Activated CD4-positive, alpha-beta memory T cell treated with anti-CD3 and anti-CD28 coated beads, Interleukin-2, amount 10 ng/mL, durations not matched to agents 7 days and 5 days (primary cell): ENCODE results near the gene PER3. TPM values are rescaled to one million over a fixed set of nuclear protein-coding genes. Genes with fewer than 3 reads are reported as not detected.

ENCODE experiments used
- CTCF ChIA-PET: fragments of 350-600 bp; sonication (Branson Sonifier 250); formaldehyde crosslinking; loops from one replicate; lab custom pipeline; 2021; ENCODE audit warnings: antibody characterized with exemption, inconsistent platforms; lab: Charles Lee
- POLR2A ChIA-PET: fragments of 350-600 bp; sonication (Branson Sonifier 250); formaldehyde crosslinking; loops from one replicate; lab custom pipeline; 2021; ENCODE audit warnings: antibody characterized with exemption; lab: Charles Lee
- DNase-seq: peaks from one replicate; pipeline ENCODE4 v3.0.0-alpha.2; 2020
- H3K27ac Mint-ChIP-seq: one replicate; pipeline ENCODE4 v1.8.0; 2021; ENCODE audit warnings: mild to moderate bottlenecking, mixed read lengths
- H3K27me3 Mint-ChIP-seq: one replicate; pipeline ENCODE4 v1.8.0; 2021; ENCODE audit warnings: mixed read lengths
- H3K36me3 Mint-ChIP-seq: one replicate; pipeline ENCODE4 v1.8.0; 2021; ENCODE audit warnings: low read depth, mixed read lengths
- H3K4me1 Mint-ChIP-seq: one replicate; pipeline ENCODE4 v1.8.0; 2021; ENCODE audit warnings: mixed read lengths
- H3K4me3 Mint-ChIP-seq: one replicate; pipeline ENCODE4 v1.8.0; 2021; ENCODE audit warnings: mild to moderate bottlenecking, mixed read lengths
- H3K9me3 Mint-ChIP-seq: one replicate; pipeline ENCODE4 v1.8.0; 2021; ENCODE audit warnings: mixed read lengths
- total RNA-seq, 2 experiments: library from RNA; stranded (reverse); gene quantifications; one replicate each; pipeline ENCODE4 v1.2.3, GENCODE V29; 2021

The PER3 gene
- total RNA-seq, 2 experiments from 2014 or later: 2.2 to 2.4 TPM

DNA sequence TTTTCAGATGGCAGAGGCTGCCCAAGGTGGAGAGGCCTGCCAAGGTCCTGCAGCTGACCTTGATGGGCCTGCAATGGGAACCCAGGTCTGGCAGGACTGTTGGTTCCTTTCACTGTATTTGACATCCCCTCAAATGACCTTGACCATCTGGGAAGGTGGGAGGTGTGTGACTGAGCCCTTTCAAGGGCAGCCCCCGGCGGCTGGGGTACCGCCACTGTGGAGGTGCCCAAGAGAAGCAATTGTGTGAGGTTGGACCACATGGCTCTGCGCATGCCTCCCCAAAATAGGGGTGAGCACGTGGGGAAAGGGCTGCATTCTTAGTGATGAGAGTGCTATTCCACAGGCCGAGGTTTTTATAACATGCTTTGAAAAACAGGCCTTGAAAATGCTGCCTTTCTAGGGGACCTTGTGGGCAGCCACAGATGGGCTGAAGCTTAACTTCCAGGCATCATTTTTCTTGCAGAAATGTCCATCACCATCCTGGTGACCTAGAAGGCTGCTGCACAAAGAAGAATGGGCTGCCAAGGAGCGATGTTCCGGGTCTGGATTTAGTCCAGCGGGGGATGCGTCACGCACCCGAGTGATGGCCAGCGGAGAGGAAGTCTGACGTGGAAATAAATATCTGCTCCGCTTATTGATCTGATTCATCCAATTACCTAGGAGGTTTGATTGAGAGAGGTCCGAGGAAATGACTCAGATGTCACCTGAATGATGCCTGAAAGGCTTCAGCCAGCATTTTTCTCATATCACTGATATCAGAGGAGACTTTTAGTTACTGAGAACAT lies 85.2 kb downstream of the PER3 start:
- H3K4me3 Mint-ChIP-seq: no peak overlapping the region
- H3K4me1 Mint-ChIP-seq: no peaks in the 10 kb centered on the region
- H3K9me3 Mint-ChIP-seq: no peaks in the 10 kb centered on the region
- H3K27ac Mint-ChIP-seq: no peak overlapping the region
- H3K27me3 Mint-ChIP-seq: no peaks in the 10 kb centered on the region
- POLR2A ChIA-PET: interaction anchor here (0.6 kb wide), 1 partner anchor 45 kb away, joined by 3 read pairs; no protein-coding TSS in a partner anchor
- CTCF ChIA-PET: interaction anchor here (0.6 kb wide), 1 partner anchor 186 kb away, joined by 3 read pairs; no protein-coding TSS in a partner anchor
- no peak for DNase-seq
- no peaks in the 10 kb centered on the region for H3K36me3 Mint-ChIP-seq

DNA sequence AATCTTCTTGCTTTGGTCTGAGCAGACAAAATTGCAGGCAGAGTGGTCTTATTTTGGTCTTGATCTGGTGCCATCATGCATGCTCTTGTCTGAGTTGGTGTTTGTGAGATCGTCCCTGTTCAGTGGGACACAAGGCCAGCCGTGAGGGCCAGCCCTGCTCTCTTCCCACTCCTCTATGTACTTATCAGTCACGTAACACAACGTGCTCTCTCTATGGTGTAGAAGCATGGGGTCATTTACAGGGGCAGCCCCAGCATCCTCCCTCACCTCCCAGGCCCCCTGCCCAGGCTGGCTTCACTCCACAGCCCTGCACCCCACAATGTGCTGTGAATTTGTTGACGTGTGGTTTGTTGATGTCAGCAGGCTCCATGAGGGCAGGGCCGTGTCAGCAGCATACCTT lies 87.0 kb downstream of the PER3 start:
- no peak for DNase-seq
- H3K27ac Mint-ChIP-seq: no peak overlapping the region
- H3K4me3 Mint-ChIP-seq: no peak overlapping the region
- H3K9me3 Mint-ChIP-seq: no peaks in the 10 kb centered on the region
- ChIA-PET CTCF (no interaction called here), POLR2A (no interaction called here)
- no peaks in the 10 kb centered on the region for H3K36me3 Mint-ChIP-seq
- H3K4me1 Mint-ChIP-seq: no peaks in the 10 kb centered on the region
- H3K27me3 Mint-ChIP-seq: no peaks in the 10 kb centered on the region

GRCh38 chr1:7873801-7874795 lies 90.0 kb downstream of the PER3 start:
- Mint-ChIP-seq H3K27ac (no peak overlapping the region), H3K27me3 (peaks cover 2% of the 10 kb centered on the region), H3K36me3 (peaks cover 6% of the 10 kb centered on the region), H3K4me3 (no peak overlapping the region), H3K9me3 (peaks cover 2% of the 10 kb centered on the region), H3K4me1 (peaks cover 3% of the 10 kb centered on the region)
- no peak for DNase-seq
- ChIA-PET CTCF (interaction anchor here (1.2 kb wide), 1 partner anchor 204 kb away, joined by 3 read pairs; no protein-coding TSS in a partner anchor), POLR2A (no interaction called here)

DNA sequence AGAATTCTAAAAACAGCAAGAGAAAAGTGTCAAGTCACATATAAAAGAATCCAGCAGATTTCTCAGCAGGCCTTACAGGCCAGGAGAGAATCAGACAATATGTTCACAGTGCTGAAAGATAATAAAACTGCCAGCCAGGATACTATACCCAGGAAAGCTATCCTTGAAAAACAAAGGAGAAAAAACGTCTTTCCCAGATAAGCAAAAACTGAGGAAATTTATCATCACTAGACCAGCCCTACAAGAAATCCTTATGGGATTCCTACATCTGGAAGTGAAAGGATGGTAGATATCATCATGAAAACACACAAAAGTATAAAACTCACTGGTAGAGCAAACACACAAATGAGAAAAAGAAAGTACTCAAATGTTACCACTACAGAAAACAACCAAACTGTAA lies 93.9 kb downstream of the PER3 start:
- DNase-seq: no peak
- ChIA-PET CTCF (no interaction called here), POLR2A (no interaction called here)
- Mint-ChIP-seq H3K9me3 (peaks cover 2% of the 10 kb centered on the region), H3K27me3 (peaks cover 2% of the 10 kb centered on the region), H3K36me3 (peaks cover 6% of the 10 kb centered on the region), H3K4me1 (peaks cover 3% of the 10 kb centered on the region), H3K27ac (no peak overlapping the region), H3K4me3 (no peak overlapping the region)

DNA sequence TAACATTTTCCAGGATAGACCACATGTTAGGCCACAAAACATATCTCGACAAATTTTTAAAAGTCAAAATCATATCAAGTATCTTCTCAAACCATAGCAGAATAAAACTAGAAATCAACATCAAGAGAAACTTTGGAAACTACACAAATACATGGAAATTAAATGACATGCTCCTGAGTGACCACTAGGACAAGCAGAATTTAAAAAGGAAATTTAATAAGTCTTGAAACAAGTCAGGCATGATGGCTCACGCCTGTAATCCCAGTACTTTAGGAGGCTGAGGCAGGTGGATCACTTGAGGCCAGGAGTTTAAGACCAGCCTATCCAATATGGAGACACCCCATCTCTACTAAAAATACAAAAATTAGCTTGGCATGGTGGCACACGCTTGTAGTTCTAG lies 95.1 kb downstream of the PER3 start:
- no peak for DNase-seq
- Mint-ChIP-seq H3K36me3 (peaks cover 6% of the 10 kb centered on the region), H3K27me3 (peaks cover 5% of the 10 kb centered on the region), H3K27ac (no peak overlapping the region), H3K9me3 (peaks cover 2% of the 10 kb centered on the region), H3K4me3 (no peak overlapping the region), H3K4me1 (peaks cover 3% of the 10 kb centered on the region)
- CTCF ChIA-PET: no interaction called here
- POLR2A ChIA-PET: no interaction called here

- Mint-ChIP-seq H3K9me3 (no peaks in the 10 kb centered on the region), H3K4me3 (no peak overlapping the region), H3K27ac (no peak overlapping the region), H3K4me1 (no peaks in the 10 kb centered on the region), H3K27me3 (peaks cover 26% of the 10 kb centered on the region), H3K36me3 (no peaks in the 10 kb centered on the region)
- no peak for DNase-seq
- CTCF ChIA-PET: no interaction called here
- POLR2A ChIA-PET: no interaction called here
These were observed 100.7 kb downstream of the PER3 start for GRCh38 chr1:7884757-7885156.

- ChIA-PET CTCF (interaction anchor here (0.9 kb wide), 1 partner anchor 14 kb away, joined by 3 read pairs; no protein-coding TSS in a partner anchor), POLR2A (no interaction called here)
- H3K9me3 Mint-ChIP-seq: no peaks in the 10 kb centered on the region
- H3K27ac Mint-ChIP-seq: no peak overlapping the region
- DNase-seq: peak; percentile 20
- no peaks in the 10 kb centered on the region for H3K4me1 Mint-ChIP-seq
- no peaks in the 10 kb centered on the region for H3K36me3 Mint-ChIP-seq
- no peak overlapping the region for H3K4me3 Mint-ChIP-seq
- H3K27me3 Mint-ChIP-seq: peaks cover 31% of the 10 kb centered on the region
These were observed 101.7 kb downstream of the PER3 start for GRCh38 chr1:7885513-7886404.

DNA sequence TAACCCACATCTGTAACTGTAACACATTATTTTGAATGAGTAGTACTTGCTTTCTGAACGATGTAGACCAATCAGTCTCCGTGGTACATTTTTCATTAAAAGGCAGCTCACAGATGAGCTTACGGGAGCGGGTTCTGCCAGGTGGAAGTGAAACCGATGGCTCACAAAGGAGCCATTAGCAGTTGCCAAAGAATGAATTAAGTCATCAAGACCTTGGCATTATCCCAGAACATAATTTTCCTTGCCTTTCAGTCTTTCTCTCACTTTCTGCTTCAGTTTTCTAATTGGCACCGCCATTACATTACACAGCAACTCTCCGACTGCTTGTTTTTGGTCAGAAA lies 102.3 kb downstream of the PER3 start:
- H3K27ac Mint-ChIP-seq: no peak overlapping the region
- CTCF ChIA-PET: interaction anchor here (0.9 kb wide), 1 partner anchor 13 kb away, joined by 3 read pairs; no protein-coding TSS in a partner anchor

GRCh38 chr1:7888248-7889081 lies 104.4 kb downstream of the PER3 start:
- DNase-seq: no peak
- H3K9me3 Mint-ChIP-seq: peaks cover 2% of the 10 kb centered on the region
- H3K36me3 Mint-ChIP-seq: no peaks in the 10 kb centered on the region
- no peaks in the 10 kb centered on the region for H3K4me1 Mint-ChIP-seq
- no peak overlapping the region for H3K4me3 Mint-ChIP-seq
- CTCF ChIA-PET: no interaction called here
- H3K27ac Mint-ChIP-seq: no peak overlapping the region
- POLR2A ChIA-PET: no interaction called here
- peaks cover 33% of the 10 kb centered on the region for H3K27me3 Mint-ChIP-seq

More for the DNA sequence above, 102.3 kb downstream of the PER3 start:
- Mint-ChIP-seq H3K4me1 (no peaks in the 10 kb centered on the region), H3K27me3 (peaks cover 33% of the 10 kb centered on the region), H3K36me3 (no peaks in the 10 kb centered on the region), H3K9me3 (peaks cover 2% of the 10 kb centered on the region), H3K4me3 (no peak overlapping the region)
- POLR2A ChIA-PET: no interaction called here
- DNase-seq: no peak

- Mint-ChIP-seq H3K36me3 (no peaks in the 10 kb centered on the region), H3K27ac (no peak overlapping the region), H3K4me3 (no peak overlapping the region), H3K9me3 (peaks cover 2% of the 10 kb centered on the region), H3K27me3 (peaks cover 23% of the 10 kb centered on the region), H3K4me1 (no peaks in the 10 kb centered on the region)
- no peak for DNase-seq
- ChIA-PET CTCF (no interaction called here), POLR2A (no interaction called here)
These were observed 106.8 kb downstream of the PER3 start for GRCh38 chr1:7890853-7891252.

DNA sequence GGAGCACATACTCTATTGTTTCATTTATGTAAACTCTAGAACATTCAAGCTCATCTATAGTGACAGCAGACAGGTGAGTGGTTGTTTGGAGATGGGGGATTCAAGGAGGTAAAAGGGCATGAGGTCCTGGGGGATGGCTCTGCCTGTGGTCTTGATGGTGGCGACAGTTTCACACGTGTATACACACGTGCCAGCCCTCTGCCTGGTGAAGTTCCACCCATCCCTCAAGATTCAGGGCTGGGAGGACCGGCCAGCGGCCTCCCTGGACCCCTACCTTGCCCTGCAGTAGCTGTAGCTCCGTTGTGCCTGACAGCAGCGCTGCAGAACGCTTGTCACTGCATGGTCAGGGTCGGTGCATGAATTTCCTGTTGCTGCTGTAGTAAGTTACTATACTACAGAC lies 107.7 kb downstream of the PER3 start:
- no peak overlapping the region for H3K27ac Mint-ChIP-seq
- no peak overlapping the region for H3K4me3 Mint-ChIP-seq
- no peaks in the 10 kb centered on the region for H3K4me1 Mint-ChIP-seq
- H3K36me3 Mint-ChIP-seq: no peaks in the 10 kb centered on the region
- H3K27me3 Mint-ChIP-seq: peaks cover 19% of the 10 kb centered on the region
- DNase-seq: no peak
- peaks cover 2% of the 10 kb centered on the region for H3K9me3 Mint-ChIP-seq
- POLR2A ChIA-PET: no interaction called here
- CTCF ChIA-PET: interaction anchor here (0.8 kb wide), 1 partner anchor 12 kb away, joined by 3 read pairs; no protein-coding TSS in a partner anchor
